Right forelimb (tissue), 1 donor: ENCODE results near the gene STRBP.

Source experiments
- DNase-seq: peaks from one replicate; pipeline ENCODE4 v3.0.0-alpha.2; 2018

STRBP gene

GRCh38 chr9:123120953-123121352 lies 147.4 kb downstream of the STRBP start:
- DNase-seq = no peak

GRCh38 chr9:123120131-123120530 lies 148.3 kb downstream of the STRBP start:
- DNase-seq = no peak

GRCh38 chr9:123119566-123119965 lies 148.8 kb downstream of the STRBP start:
- no peak for DNase-seq

- DNase-seq = no peak
Measured at GRCh38 chr9:123116036-123116435, 152.3 kb downstream of the STRBP start.

- DNase-seq = no peak
Measured at GRCh38 chr9:123115146-123115913, 153.1 kb downstream of the STRBP start.

- DNase-seq = no peak
Measured at GRCh38 chr9:123113185-123113584, 155.2 kb downstream of the STRBP start.

GRCh38 chr9:123112015-123112975 lies 156.1 kb downstream of the STRBP start:
- no peak for DNase-seq

- no peak for DNase-seq
Measured at GRCh38 chr9:123111427-123112014, 156.9 kb downstream of the STRBP start.

- DNase-seq = no peak
Measured at GRCh38 chr9:123109540-123110279, 158.7 kb downstream of the STRBP start.

GRCh38 chr9:123108976-123109375 lies 159.4 kb downstream of the STRBP start:
- DNase-seq = no peak

- DNase-seq = no peak
Measured at GRCh38 chr9:123107639-123108285, 160.6 kb downstream of the STRBP start.

GRCh38 chr9:123105490-123105889 lies 162.9 kb downstream of the STRBP start:
- DNase-seq = no peak

GRCh38 chr9:123104807-123105206 lies 163.6 kb downstream of the STRBP start:
- DNase-seq = no peak

GRCh38 chr9:123102375-123103113 lies 165.8 kb downstream of the STRBP start:
- DNase-seq = no peak

GRCh38 chr9:123099548-123099947 lies 168.8 kb downstream of the STRBP start:
- DNase-seq = no peak

- no peak for DNase-seq
Measured at GRCh38 chr9:123099042-123099441, 169.3 kb downstream of the STRBP start.

- DNase-seq = no peak
Measured at GRCh38 chr9:123098096-123098459, 170.3 kb downstream of the STRBP start.

GRCh38 chr9:123097430-123098095 lies 170.8 kb downstream of the STRBP start:
- no peak for DNase-seq

- no peak for DNase-seq
Measured at GRCh38 chr9:123096987-123097386, 171.4 kb downstream of the STRBP start.

- DNase-seq = no peak
Measured at GRCh38 chr9:123093141-123093540, 175.2 kb downstream of the STRBP start.

- no peak for DNase-seq
Measured at GRCh38 chr9:123091459-123091858, 176.9 kb downstream of the STRBP start.
